ENCODE data around the gene LMCD1. TPM values are rescaled to one million over a fixed set of nuclear protein-coding genes. Genes with fewer than 3 reads are reported as not detected.

The LMCD1 gene
- total and polyA plus RNA-seq, 2 donors (not counting 1 experiment from before 2014, with no cell fraction given) = 1.4 to 4.9 TPM

DNA sequence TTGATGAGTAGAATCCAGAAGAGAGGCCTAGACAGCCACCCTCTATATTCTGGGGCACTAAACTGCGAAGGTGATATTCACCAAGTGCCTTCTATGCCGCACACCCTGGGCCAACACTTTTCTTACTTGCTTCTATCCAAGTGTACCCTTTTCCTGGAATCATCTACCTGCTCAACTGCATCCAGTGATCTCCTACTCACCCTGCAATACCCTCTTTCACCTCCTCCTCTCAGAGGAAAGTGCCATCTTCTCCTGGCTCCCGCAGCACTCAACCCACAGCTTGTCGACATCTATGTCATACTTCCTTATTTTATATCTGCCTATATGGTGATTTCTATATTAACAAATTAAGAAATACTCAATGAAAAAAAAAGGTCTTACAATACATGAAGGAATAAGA, 28.6 kb upstream of the LMCD1 start:
- H3K27ac ChIP-seq (ENCODE audit: low read length in 2 of 2) = no peak overlapping the region
- no peaks in the 10 kb centered on the region for H3K27me3 Mint-ChIP-seq

DNA sequence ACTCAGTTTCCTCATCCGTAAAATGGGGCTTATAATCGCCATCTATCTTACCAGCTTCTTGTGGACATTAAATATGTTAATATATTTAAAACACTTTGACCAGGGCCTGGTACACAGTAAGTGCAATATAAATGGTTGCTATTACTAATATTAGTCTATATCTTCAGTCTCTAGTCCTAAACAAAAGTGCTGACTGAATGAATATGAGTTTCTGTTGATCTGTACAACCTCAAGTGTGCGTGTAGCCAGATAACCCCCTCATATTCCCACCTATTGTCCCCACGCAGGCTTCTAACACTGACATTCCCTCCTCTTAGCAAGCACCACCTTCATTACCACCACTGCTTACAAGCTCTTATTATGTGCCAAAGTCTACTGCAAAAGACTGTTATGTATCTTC, 27.6 kb upstream of the LMCD1 start:
- CTCF ChIA-PET = no interaction called here
- no peak overlapping the region for H2AFZ ChIP-seq (ENCODE audit: insufficient read depth, low read depth, low read length, poor library complexity, severe bottlenecking)
- H3K9me3 Mint-ChIP-seq (ENCODE audit: insufficient read depth) = no peaks in the 10 kb centered on the region

More for the DNA sequence above, 28.6 kb upstream of the LMCD1 start:
- no peak overlapping the region for H3K9ac ChIP-seq (ENCODE audit: low read length)
- no peaks in the 10 kb centered on the region for H4K20me1 ChIP-seq (ENCODE audit: control insufficient read depth, insufficient read depth, low read length, poor library complexity, severe bottlenecking)
- no peak overlapping the region for H2AFZ ChIP-seq (ENCODE audit: insufficient read depth, low read depth, low read length, poor library complexity, severe bottlenecking)
- POLR2A ChIA-PET = no interaction called here
- DNase-seq = no peak
- no peak for ATAC-seq (ENCODE audit: low read depth)
- Mint-ChIP-seq H3K4me1 (no peaks in the 10 kb centered on the region), H3K4me3 (no peak overlapping the region), H3K9me3 (ENCODE audit: insufficient read depth) (no peaks in the 10 kb centered on the region), H3K27ac (no peak overlapping the region)
- H3K9me3 ChIP-seq (ENCODE audit: control extremely low read depth in 1 of 3, control insufficient read depth in 2 of 3, insufficient read depth in 1 of 3, low read length in 2 of 3) = no peaks in the 10 kb centered on the region
- 100% methylated on average over 2 of the region's 4 CpGs for WGBS (ENCODE audit: insufficient coverage)
- no peak overlapping the region for H3K4me2 ChIP-seq (replicated peaks; ENCODE audit: low read depth, low read length, poor library complexity, severe bottlenecking)
- H3K4me1 ChIP-seq (ENCODE audit: control insufficient read depth in 2 of 2, insufficient read depth in 2 of 2, low read length in 2 of 2) = no peaks in the 10 kb centered on the region
- no peaks in the 10 kb centered on the region for H3K36me3 ChIP-seq (replicated peaks in 1 of 2; ENCODE audit: control extremely low read depth in 1 of 2, control insufficient read depth in 1 of 2, extremely low read depth in 1 of 2, insufficient read depth in 2 of 2, low read length in 1 of 2)
- H3K79me2 ChIP-seq (ENCODE audit: control insufficient read depth, insufficient read depth, low read length) = no peaks in the 10 kb centered on the region
- peaks cover 0 to 4% (median 0%) of the 10 kb centered on the region in 4 experiments for H3K27me3 ChIP-seq (replicated peaks in 1 of 4; ENCODE audit: control extremely low read depth in 1 of 4, control insufficient read depth in 3 of 4, insufficient read depth in 4 of 4, low read length in 3 of 4)
- H3K4me3 ChIP-seq (ENCODE audit: control extremely low read depth in 1 of 5, extremely low read depth in 1 of 5, insufficient read depth in 1 of 5, low read depth in 2 of 5, low read length in 4 of 5) = no peak overlapping the region
- no peak for TF ChIP-seq EZH2 (IDR thresholded peaks at IDR 0.05; ENCODE audit: borderline replicate concordance, insufficient read depth, low read depth, low read length, poor library complexity, severe bottlenecking)
- TF ChIP-seq, protein P1, sequence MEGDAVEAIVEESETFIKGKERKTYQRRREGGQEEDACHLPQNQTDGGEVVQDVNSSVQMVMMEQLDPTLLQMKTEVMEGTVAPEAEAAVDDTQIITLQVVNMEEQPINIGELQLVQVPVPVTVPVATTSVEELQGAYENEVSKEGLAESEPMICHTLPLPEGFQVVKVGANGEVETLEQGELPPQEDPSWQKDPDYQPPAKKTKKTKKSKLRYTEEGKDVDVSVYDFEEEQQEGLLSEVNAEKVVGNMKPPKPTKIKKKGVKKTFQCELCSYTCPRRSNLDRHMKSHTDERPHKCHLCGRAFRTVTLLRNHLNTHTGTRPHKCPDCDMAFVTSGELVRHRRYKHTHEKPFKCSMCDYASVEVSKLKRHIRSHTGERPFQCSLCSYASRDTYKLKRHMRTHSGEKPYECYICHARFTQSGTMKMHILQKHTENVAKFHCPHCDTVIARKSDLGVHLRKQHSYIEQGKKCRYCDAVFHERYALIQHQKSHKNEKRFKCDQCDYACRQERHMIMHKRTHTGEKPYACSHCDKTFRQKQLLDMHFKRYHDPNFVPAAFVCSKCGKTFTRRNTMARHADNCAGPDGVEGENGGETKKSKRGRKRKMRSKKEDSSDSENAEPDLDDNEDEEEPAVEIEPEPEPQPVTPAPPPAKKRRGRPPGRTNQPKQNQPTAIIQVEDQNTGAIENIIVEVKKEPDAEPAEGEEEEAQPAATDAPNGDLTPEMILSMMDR (IDR thresholded peaks at IDR 0.05) = no peak
- intact Hi-C loops (cut with micrococcal nuclease) = no loop called here
- CTCF ChIA-PET = no interaction called here

More for the DNA sequence above, 27.6 kb upstream of the LMCD1 start:
- intact Hi-C loops (cut with micrococcal nuclease) = no loop called here
- peaks cover 0 to 4% (median 0%) of the 10 kb centered on the region in 4 experiments for H3K27me3 ChIP-seq (replicated peaks in 1 of 4; ENCODE audit: control extremely low read depth in 1 of 4, control insufficient read depth in 3 of 4, insufficient read depth in 4 of 4, low read length in 3 of 4)
- no peak overlapping the region for H3K4me2 ChIP-seq (replicated peaks; ENCODE audit: low read depth, low read length, poor library complexity, severe bottlenecking)
- POLR2A ChIA-PET = no interaction called here
- H3K4me1 ChIP-seq (ENCODE audit: control insufficient read depth in 2 of 2, insufficient read depth in 2 of 2, low read length in 2 of 2) = no peaks in the 10 kb centered on the region
- H3K4me3 ChIP-seq (ENCODE audit: control extremely low read depth in 1 of 5, extremely low read depth in 1 of 5, insufficient read depth in 1 of 5, low read depth in 2 of 5, low read length in 4 of 5) = no peak overlapping the region
- H3K9me3 ChIP-seq (ENCODE audit: control extremely low read depth in 1 of 3, control insufficient read depth in 2 of 3, insufficient read depth in 1 of 3, low read length in 2 of 3) = no peaks in the 10 kb centered on the region
- ATAC-seq (ENCODE audit: low read depth) (no peak), DNase-seq (no peak)
- Mint-ChIP-seq H3K27ac (no peak overlapping the region), H3K27me3 (no peaks in the 10 kb centered on the region), H3K4me1 (no peaks in the 10 kb centered on the region), H3K4me3 (no peak overlapping the region)
- WGBS (ENCODE audit: insufficient coverage) = 93% methylated on average over 2 of the region's 4 CpGs
- H3K27ac ChIP-seq (ENCODE audit: low read length in 2 of 2) = no peak overlapping the region
- no peaks in the 10 kb centered on the region for H3K79me2 ChIP-seq (ENCODE audit: control insufficient read depth, insufficient read depth, low read length)
- no peak overlapping the region for H3K9ac ChIP-seq (ENCODE audit: low read length)
- H4K20me1 ChIP-seq (ENCODE audit: control insufficient read depth, insufficient read depth, low read length, poor library complexity, severe bottlenecking) = no peaks in the 10 kb centered on the region
- H3K36me3 ChIP-seq (replicated peaks in 1 of 2; ENCODE audit: control extremely low read depth in 1 of 2, control insufficient read depth in 1 of 2, extremely low read depth in 1 of 2, insufficient read depth in 2 of 2, low read length in 1 of 2) = no peaks in the 10 kb centered on the region
- no peak for TF ChIP-seq EZH2 (IDR thresholded peaks at IDR 0.05; ENCODE audit: borderline replicate concordance, insufficient read depth, low read depth, low read length, poor library complexity, severe bottlenecking)
- TF ChIP-seq, protein P1 (IDR thresholded peaks at IDR 0.05) = no peak
